HepG2 (cell line): Measurements from ENCODE around the gene S1PR5. TPM values are rescaled to one million over a fixed set of nuclear protein-coding genes. Genes with fewer than 3 reads are reported as not detected.
A peak's percentile ranks its signal among the peaks of the same experiment; 100 is the strongest.

ENCODE experiments used
- ADNP ChIP-seq: sonication (generic); formaldehyde crosslinking; IDR thresholded peaks from 2 replicates; pipeline ENCODE4 v1.4.0; 2020; ENCODE audit warnings: missing genetic modification reagents
- AGO2 ChIP-seq: fragments of 200-400 bp; formaldehyde crosslinking; optimal IDR thresholded peaks from 2 replicates; pipeline ENCODE3; 2017; ENCODE audit warnings: mild to moderate bottlenecking, low read depth, low read length, moderate library complexity
- ATAD3A ChIP-seq: sonication (generic); formaldehyde crosslinking; IDR thresholded peaks from 2 replicates; pipeline ENCODE4 v1.4.0; 2020; ENCODE audit warnings: missing genetic modification reagents
- BRCA1 ChIP-seq: sonication (generic); formaldehyde crosslinking; IDR thresholded peaks from 2 replicates; pipeline ENCODE4 v1.4.0; 2020; ENCODE audit warnings: missing genetic modification reagents
- CBX5 ChIP-seq: sonication (generic); formaldehyde crosslinking; IDR thresholded peaks from 2 replicates; pipeline ENCODE4 v1.4.0; 2020; ENCODE audit warnings: missing genetic modification reagents, borderline replicate concordance
- E2F1 ChIP-seq: sonication (generic); formaldehyde crosslinking; IDR thresholded peaks from 2 replicates; pipeline ENCODE4 v1.5.0; 2020; ENCODE audit warnings: missing genetic modification reagents
- HOXA5 ChIP-seq: sonication (generic); formaldehyde crosslinking; IDR thresholded peaks from 2 replicates; pipeline ENCODE4 v1.4.0; 2020; ENCODE audit warnings: missing genetic modification reagents
- NFYB ChIP-seq: sonication (generic); formaldehyde crosslinking; IDR thresholded peaks from 2 replicates; pipeline ENCODE4 v1.4.0; 2020; ENCODE audit warnings: missing genetic modification reagents
- REL ChIP-seq: sonication (generic); formaldehyde crosslinking; conservative IDR thresholded peaks from 2 replicates; pipeline ENCODE4 v1.8.0; 2022; ENCODE audit warnings: mild to moderate bottlenecking, missing genetic modification reagents, moderate library complexity
- REXO4 ChIP-seq: sonication (generic); formaldehyde crosslinking; IDR thresholded peaks from 2 replicates; pipeline ENCODE4 v1.8.0; 2022; ENCODE audit warnings: missing genetic modification reagents, mild to moderate bottlenecking, borderline replicate concordance
- USF2 ChIP-seq, 2 experiments: sonication (generic) in 1 of 2; formaldehyde crosslinking in 1 of 2; IDR thresholded peaks; 2 replicates each; pipeline versions ENCODE4 v1.5.1 to v1.6.1; 2011 to 2020; ENCODE audit warnings: borderline replicate concordance in 1 of 2, low read depth in 1 of 2, low read length in 1 of 2, mild to moderate bottlenecking in 1 of 2, missing genetic modification reagents in 1 of 2, moderate library complexity in 1 of 2
- ZNF644 ChIP-seq: IDR thresholded peaks from 2 replicates; pipeline ENCODE4 v1.6.1; 2016; ENCODE audit warnings: low read depth
- ZSCAN5A ChIP-seq: sonication (generic); formaldehyde crosslinking; IDR thresholded peaks from 2 replicates; pipeline ENCODE4 v1.8.0; 2022; ENCODE audit warnings: mild to moderate bottlenecking, missing genetic modification reagents, borderline replicate concordance
- polyA plus RNA-seq, 8 experiments: library from polyadenylated mRNA; depleted of rRNA in 3 of 8; stranded (reverse) in 7 of 8; unstranded in 1 of 8; fragments of >200 nt; fragmentation: Illumina TruSeq in 4 of 8; extraction: Trizol in 4 of 8; gene quantifications; 2 replicates each; pipeline versions ENCODE4 v1.2.1 to v1.2.3, GENCODE V29; 2011 to 2016; ENCODE audit warnings: low read depth in 4 of 8, missing spikeins in 1 of 8, mixed read lengths in 1 of 8; ENCODE audit not compliant: insufficient read depth in 1 of 8
- total RNA-seq, 5 experiments: library from RNA; depleted of rRNA; stranded (reverse); fragments of >200 nt; fragmentation: Illumina TruSeq; extraction: Trizol; gene quantifications; 2 replicates each; pipeline ENCODE4 v1.2.3, GENCODE V29; 2016; ENCODE audit warnings: low read depth in 1 of 5

Gene S1PR5
- total and polyA plus RNA-seq, 2 of the 13 experiments (the other 11 are each of a cell fraction or from before 2014, with no cell fraction given): 0.04 TPM; not detected in 1

- TF ChIP-seq ZSCAN5A (no peak), USF2 (IDR thresholded peaks at IDR 0.05; ENCODE audit: low read depth, low read length) (peak; percentile 68), USF2 (CRISPR knock-in tag; IDR thresholded peaks at IDR 0.05; ENCODE audit: borderline replicate concordance) (peak; percentile 62; the same call in 1 of the 2 replicates), ATAD3A (CRISPR knock-in tag) (no peak), CBX5 (CRISPR knock-in tag) (no peak), ZNF644 (CRISPR knock-in tag) (no peak), E2F1 (CRISPR knock-in tag) (no peak), REXO4 (CRISPR knock-in tag) (no peak), HOXA5 (CRISPR knock-in tag) (no peak), AGO2 (peak; percentile 82), BRCA1 (CRISPR knock-in tag) (no peak), ADNP (CRISPR knock-in tag) (no peak), REL (CRISPR knock-in tag) (no peak), NFYB (peak; percentile 79)
These were observed 35.3 kb upstream of the S1PR5 start (continued) for GRCh38 chr19:10552510-10553053.
